ENCODE data around the gene LAPTM5. TPM values are rescaled to one million over a fixed set of nuclear protein-coding genes. Genes with fewer than 3 reads are reported as not detected.
"Not testable (repeated sequence)": the region's sequence is repeated elsewhere in the genome, so short reads cannot be mapped to it uniquely, and the experiment has no call there.

Gene LAPTM5
- total RNA-seq, 1 donor from 2014 or later, result 189 TPM

DNA sequence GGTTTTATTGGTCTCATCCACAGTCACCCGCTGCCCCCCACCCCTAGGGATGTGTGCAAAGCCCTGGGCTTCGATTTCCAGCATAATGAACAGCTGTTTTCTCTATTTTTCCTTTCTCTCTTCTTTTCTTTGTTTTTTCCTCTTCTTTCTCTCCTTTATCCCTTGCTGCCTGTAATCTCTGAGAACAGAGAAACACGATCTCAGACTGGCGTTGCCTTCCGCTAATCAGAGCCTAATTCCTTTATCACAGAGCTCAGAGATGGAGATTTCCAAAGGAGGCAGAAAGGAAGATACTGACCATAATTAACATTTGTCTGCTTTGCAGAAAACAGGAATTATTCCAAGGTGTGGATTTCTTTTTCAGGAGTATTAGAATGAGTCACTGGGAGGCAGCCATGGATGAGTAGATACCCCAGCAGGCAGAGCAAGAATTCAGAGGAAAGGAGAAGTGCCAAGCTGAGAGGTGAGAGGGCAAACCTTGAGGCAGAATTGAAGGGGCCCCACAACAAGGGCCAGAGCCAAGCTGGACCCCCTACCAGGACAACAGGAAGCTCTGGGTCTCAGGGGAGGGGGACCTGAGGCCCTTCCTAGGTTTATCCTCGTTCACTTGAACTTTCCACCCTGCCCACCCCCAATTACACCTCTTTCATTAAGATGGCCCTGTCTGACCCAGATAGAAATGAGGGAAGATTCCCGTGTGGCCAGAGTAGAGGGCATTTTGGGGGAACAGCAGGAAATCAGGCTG lies 67.5 kb downstream of the LAPTM5 start:
- Mint-ChIP-seq H3K36me3 (ENCODE audit: low read depth) (no peaks in the 10 kb centered on the region), H3K27ac (no peak overlapping the region), H3K9me3 (no peaks in the 10 kb centered on the region), H3K4me3 (ENCODE audit: low read depth) (no peak overlapping the region), H3K27me3 (ENCODE audit: low read depth) (peaks cover 27% of the 10 kb centered on the region), H3K4me1 (ENCODE audit: low read depth) (no peaks in the 10 kb centered on the region)
- DNase-seq (ENCODE audit: low spot score), result no peak
- intact Hi-C loops (cut with micrococcal nuclease), result no loop called here

DNA sequence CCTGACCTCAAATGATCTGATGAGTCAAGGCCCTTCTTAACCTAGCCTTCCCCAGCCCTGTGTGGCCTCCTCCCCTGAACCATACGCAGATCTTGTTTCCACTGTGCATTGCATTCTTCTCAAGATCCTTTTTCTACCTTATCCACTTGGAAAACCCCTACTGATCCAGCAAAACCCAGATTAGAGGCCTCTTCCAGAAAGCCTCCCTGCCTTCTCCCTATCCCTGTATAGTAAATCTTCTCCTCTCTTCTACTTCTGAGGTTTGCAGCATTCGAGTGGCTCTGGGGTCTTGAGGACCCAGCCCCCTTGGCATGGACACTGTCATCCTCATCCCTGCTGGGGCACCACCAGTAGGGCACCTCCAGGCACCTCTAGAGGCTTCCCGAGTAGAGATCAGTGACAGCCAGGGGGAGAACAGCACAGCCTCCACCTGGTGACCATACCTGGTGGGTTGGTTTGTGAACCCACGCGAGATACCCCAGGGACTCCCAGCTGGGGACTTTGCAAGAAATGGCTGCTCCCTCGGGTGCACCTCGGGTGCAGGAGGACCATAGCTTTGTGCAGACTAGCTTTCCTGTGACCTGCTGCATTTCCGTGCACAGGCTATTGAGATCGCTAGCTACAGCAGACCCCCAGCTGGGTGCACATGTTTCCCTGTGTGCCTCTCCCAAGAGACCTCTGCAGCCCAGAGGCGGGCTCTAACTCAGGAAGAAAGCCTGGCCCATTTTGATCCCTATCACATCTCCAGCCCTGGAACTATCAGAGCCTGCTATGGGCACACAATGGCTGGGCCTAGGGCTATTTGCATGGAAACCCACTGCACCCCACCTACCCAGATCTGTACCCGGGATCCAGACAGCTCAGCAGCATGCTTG lies 68.4 kb downstream of the LAPTM5 start:
- Mint-ChIP-seq H3K36me3 (ENCODE audit: low read depth) (no peaks in the 10 kb centered on the region), H3K4me1 (ENCODE audit: low read depth) (no peaks in the 10 kb centered on the region), H3K27me3 (ENCODE audit: low read depth) (peaks cover 32% of the 10 kb centered on the region), H3K4me3 (ENCODE audit: low read depth) (no peak overlapping the region), H3K27ac (no peak overlapping the region), H3K9me3 (no peaks in the 10 kb centered on the region)
- intact Hi-C loops (cut with micrococcal nuclease), result no loop called here
- no peak for DNase-seq (ENCODE audit: low spot score)

DNA sequence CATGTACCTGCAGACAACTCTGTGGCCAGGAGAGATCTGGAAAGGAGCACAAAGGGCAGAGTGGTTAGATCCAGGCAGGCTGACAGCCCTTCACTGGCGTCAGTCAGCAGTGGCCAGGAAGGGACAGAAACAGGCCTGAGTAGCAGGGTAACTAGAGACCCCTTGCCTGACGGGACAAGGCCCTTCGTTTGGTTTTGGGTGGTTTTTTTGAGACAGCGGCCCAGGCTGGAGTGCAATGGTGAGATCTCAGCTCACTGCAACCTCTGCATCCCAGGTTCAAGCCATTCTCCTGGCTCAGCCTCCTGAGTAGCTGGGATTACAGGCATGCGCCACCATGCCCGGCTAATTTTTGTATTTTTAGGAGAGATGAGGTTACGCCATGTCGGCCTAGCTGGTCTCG lies 69.1 kb downstream of the LAPTM5 start:
- DNase-seq (ENCODE audit: low spot score); H3K4me3 Mint-ChIP-seq (ENCODE audit: low read depth); H3K4me1 Mint-ChIP-seq (ENCODE audit: low read depth); H3K27ac Mint-ChIP-seq; H3K9me3 Mint-ChIP-seq; H3K36me3 Mint-ChIP-seq (ENCODE audit: low read depth); intact Hi-C loops (cut with micrococcal nuclease): not testable (repeated sequence)
- H3K27me3 Mint-ChIP-seq (ENCODE audit: low read depth), result peaks cover 38% of the 10 kb centered on the region

DNA sequence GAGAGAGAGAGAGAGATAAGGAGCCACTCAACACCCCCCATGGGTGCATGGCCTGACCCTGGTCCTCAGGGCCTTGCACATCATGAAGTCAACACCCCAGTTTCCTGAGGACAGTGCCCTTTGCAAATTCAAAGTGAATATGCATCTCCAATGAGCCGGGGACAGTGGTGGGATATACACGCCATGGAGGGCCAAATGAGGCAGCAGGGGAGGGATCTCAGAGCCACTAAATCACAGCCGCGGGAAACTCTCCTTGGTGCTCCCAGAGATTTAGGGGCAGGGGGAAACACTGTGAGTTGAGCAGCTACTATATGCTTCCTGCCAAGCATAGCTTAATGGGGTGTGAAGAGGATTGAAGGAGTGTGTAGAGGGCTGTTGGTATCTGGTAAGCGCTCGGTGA lies 69.7 kb downstream of the LAPTM5 start:
- Mint-ChIP-seq H3K4me1 (ENCODE audit: low read depth) (no peaks in the 10 kb centered on the region), H3K9me3 (no peaks in the 10 kb centered on the region), H3K36me3 (ENCODE audit: low read depth) (no peaks in the 10 kb centered on the region), H3K27ac (no peak overlapping the region), H3K27me3 (ENCODE audit: low read depth) (peaks cover 41% of the 10 kb centered on the region), H3K4me3 (ENCODE audit: low read depth) (no peak overlapping the region)
- intact Hi-C loops (cut with micrococcal nuclease), result no loop called here
- no peak for DNase-seq (ENCODE audit: low spot score)

DNA sequence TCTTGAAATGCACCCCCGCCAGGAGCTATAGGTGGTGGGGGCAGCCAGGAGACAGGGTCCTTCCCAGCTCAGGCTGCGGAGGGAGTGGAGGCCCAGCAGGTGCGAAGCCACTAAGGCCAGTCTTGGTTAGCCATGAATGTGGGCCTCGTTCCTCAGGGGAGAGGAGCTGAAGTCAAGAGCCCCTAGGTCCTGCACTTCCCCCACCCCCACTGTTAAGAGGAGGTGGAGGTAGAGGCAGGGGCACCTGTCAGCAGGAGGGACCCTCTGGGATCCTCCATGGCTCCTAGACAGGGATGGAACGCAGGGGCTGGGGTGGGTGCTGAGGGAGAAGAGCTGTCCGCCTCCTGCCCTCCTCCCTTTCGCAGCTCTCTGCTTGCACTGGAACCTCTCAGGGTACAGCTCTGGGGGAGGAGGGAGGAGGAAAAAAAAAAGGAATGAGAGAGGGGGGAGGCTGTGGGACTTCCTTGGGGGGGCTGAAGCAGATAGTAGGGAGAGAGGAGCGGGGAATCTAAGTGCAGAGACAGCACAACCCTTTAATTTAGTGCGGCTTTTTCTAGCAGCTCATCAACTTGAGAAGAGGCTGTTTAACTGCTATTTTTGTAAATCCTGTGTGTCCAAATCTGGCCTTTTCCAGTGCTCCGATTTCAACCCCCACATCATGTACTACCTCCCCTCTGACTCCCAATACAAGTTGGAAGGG lies 71.2 kb downstream of the LAPTM5 start:
- no peak for DNase-seq (ENCODE audit: low spot score)
- H3K27me3 Mint-ChIP-seq (ENCODE audit: low read depth), result peaks cover 50% of the 10 kb centered on the region
- intact Hi-C loops (cut with micrococcal nuclease), result no loop called here
- no peaks in the 10 kb centered on the region for H3K36me3 Mint-ChIP-seq (ENCODE audit: low read depth)
- H3K27ac Mint-ChIP-seq, result no peak overlapping the region
- no peak overlapping the region for H3K4me3 Mint-ChIP-seq (ENCODE audit: low read depth)
- no peaks in the 10 kb centered on the region for H3K9me3 Mint-ChIP-seq
- no peaks in the 10 kb centered on the region for H3K4me1 Mint-ChIP-seq (ENCODE audit: low read depth)

DNA sequence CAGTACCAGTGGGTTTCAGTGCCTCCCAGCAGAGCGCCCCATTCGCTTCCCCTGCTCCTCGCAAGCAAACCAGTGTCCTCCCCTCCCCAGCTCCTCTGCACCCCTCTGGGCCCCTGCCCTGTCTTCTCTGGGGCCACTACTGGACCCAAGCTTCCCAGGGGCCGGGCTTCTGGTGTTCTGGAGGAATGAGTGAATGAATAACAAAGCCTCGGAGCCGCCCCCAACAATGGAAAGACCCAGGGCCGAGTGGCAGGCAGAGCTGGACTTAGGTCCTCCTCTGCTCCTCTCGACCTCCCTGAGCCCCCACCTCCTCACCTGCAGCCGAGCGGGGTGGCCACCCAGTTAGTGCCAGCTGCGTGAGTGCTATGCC lies 71.8 kb downstream of the LAPTM5 start:
- no peak for DNase-seq (ENCODE audit: low spot score)
- Mint-ChIP-seq H3K4me1 (ENCODE audit: low read depth) (no peaks in the 10 kb centered on the region), H3K27me3 (ENCODE audit: low read depth) (peaks cover 50% of the 10 kb centered on the region), H3K36me3 (ENCODE audit: low read depth) (no peaks in the 10 kb centered on the region), H3K9me3 (no peaks in the 10 kb centered on the region), H3K4me3 (ENCODE audit: low read depth) (no peak overlapping the region), H3K27ac (no peak overlapping the region)
- intact Hi-C loops (cut with micrococcal nuclease), result no loop called here

DNA sequence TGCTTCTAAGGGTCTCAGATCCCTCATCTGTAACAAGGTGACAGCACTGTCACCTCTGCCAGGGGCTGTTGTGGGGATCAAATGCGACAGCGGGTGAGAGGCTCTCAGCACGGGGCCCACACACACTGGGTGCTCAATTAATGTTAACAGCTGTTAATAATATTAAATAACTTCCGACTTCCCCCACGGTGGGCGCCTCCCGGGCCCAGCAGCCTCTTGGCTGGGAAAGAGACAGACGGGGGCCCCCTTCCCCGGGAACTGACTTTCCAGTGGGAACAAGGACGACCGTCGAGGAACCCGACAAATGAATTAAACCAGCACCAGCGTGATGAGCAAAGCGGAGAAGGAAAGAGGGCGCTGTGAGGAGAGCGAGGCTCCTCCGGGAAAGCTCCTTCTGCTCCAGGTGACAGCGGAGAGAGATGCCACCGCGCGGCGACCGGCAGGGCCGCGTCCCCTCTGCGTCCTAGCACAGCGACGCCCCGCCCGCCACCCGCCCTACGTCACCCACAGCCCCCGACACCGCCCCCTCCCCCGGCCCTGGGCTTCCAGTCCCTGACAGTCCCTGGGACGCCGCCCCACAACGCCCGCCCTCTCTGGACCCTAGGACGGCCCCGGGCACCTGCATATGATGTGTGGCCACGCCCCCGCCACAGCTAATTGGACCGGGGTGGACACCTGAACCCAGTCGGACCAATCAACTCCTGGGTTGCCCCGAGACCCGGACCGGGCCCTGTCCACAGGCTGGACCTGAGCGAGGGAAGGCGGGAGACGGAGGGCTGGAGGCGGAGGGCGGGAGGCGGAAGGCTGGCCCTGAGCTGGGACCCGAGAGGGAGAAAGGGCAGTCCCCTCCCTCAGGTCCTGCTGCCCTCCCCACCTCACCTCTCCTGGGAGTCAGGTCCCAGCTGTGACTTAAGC lies 72.4 kb downstream of the LAPTM5 start:
- Mint-ChIP-seq H3K4me3 (ENCODE audit: low read depth) (no peak overlapping the region), H3K4me1 (ENCODE audit: low read depth) (no peaks in the 10 kb centered on the region), H3K27me3 (ENCODE audit: low read depth) (peaks cover 50% of the 10 kb centered on the region), H3K36me3 (ENCODE audit: low read depth) (no peaks in the 10 kb centered on the region), H3K9me3 (no peaks in the 10 kb centered on the region), H3K27ac (no peak overlapping the region)
- intact Hi-C loops (cut with micrococcal nuclease), result no loop called here
- no peak for DNase-seq (ENCODE audit: low spot score)

DNA sequence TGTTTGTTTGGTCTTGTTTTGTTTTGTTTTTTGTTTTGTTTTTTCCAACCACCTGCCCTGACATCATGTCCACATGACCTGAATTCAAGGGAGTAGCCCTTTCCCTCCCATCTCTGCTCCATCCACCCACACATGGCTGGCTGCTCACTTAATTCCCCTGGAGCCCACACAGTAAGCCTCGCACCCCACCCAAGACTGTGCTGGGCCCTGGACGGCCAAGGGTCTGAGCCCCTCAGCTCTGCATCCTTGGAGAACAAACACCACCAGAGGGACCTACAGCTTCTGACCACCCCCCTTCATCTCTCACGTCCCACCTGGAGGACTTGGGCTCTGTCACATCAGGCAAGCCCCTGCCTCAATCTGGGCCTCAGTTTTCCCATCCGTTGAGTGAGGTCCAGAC lies 73.3 kb downstream of the LAPTM5 start:
- no peaks in the 10 kb centered on the region for H3K36me3 Mint-ChIP-seq (ENCODE audit: low read depth)
- H3K27ac Mint-ChIP-seq, result no peak overlapping the region
- H3K4me3 Mint-ChIP-seq (ENCODE audit: low read depth), result no peak overlapping the region
- intact Hi-C loops (cut with micrococcal nuclease), result no loop called here
- no peak for DNase-seq (ENCODE audit: low spot score)
- no peaks in the 10 kb centered on the region for H3K9me3 Mint-ChIP-seq
- peaks cover 46% of the 10 kb centered on the region for H3K27me3 Mint-ChIP-seq (ENCODE audit: low read depth)
- no peaks in the 10 kb centered on the region for H3K4me1 Mint-ChIP-seq (ENCODE audit: low read depth)

DNA sequence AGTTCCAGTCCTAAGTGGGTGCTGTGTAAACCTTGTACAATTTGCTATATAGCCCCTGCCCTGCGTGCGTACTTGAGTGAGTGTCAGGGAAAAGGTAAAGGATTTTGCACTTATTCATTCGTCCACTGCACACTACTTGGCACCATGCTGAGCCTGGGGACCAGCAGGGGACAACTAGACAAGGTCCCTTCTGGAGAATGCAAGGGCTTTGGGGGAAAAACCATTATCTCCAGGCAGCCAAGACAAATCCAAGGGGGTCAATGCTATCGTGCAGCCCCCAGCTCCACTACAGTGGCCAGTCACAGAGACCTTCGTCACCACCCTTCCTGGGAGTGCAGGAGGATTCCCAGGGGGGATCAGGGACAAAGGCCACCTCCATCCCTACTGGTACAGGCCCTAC lies 73.9 kb downstream of the LAPTM5 start:
- Mint-ChIP-seq H3K9me3 (no peaks in the 10 kb centered on the region), H3K27me3 (ENCODE audit: low read depth) (peaks cover 46% of the 10 kb centered on the region), H3K36me3 (ENCODE audit: low read depth) (no peaks in the 10 kb centered on the region), H3K4me3 (ENCODE audit: low read depth) (no peak overlapping the region), H3K27ac (no peak overlapping the region), H3K4me1 (ENCODE audit: low read depth) (no peaks in the 10 kb centered on the region)
- intact Hi-C loops (cut with micrococcal nuclease), result no loop called here
- no peak for DNase-seq (ENCODE audit: low spot score)

Other genes with a start within 250 kb of the LAPTM5 start
- gene MATN1, start 34.2 kb downstream of the LAPTM5 start, total RNA-seq, result 0.21 and 0.44 TPM in 2 replicates
- 0.46 and 0.92 TPM in 2 replicates for gene SDC3, start 151.0 kb upstream of the LAPTM5 start, total RNA-seq